Osteoblast (primary cell): ENCODE results near the gene DENND1A. TPM values are rescaled to one million over a fixed set of nuclear protein-coding genes. Genes with fewer than 3 reads are reported as not detected.

Experiments
- DNase-seq: peaks from one replicate; pipeline ENCODE4 v3.0.0; 2011; ENCODE audit warnings: low spot score, mixed read lengths; ENCODE audit not compliant: insufficient read length; ENCODE audit errors: missing footprints
- H2AFZ ChIP-seq: 2 replicates; pipeline ENCODE4 v1.6.0; 2011; ENCODE audit warnings: mild to moderate bottlenecking, low read length
- H3K27ac ChIP-seq: 2 replicates; pipeline ENCODE4 v1.5.1; 2011; ENCODE audit warnings: mild to moderate bottlenecking, low read depth, low read length, moderate library complexity
- H3K27me3 ChIP-seq: 2 replicates; pipeline ENCODE4 v1.6.0; 2012; ENCODE audit warnings: mild to moderate bottlenecking, control low read depth, inconsistent platforms, low read length, moderate library complexity; ENCODE audit not compliant: insufficient read depth
- H3K36me3 ChIP-seq: 2 replicates; pipeline ENCODE4 v1.5.1; 2011; ENCODE audit warnings: mild to moderate bottlenecking, low read length, control low read depth, moderate library complexity; ENCODE audit not compliant: insufficient read depth
- H3K4me1 ChIP-seq: 2 replicates; pipeline ENCODE4 v1.5.1; 2011; ENCODE audit warnings: mild to moderate bottlenecking, low read length, control low read depth, moderate library complexity; ENCODE audit not compliant: insufficient read depth
- H3K4me2 ChIP-seq: 2 replicates; pipeline ENCODE4 v1.6.0; 2011; ENCODE audit warnings: mild to moderate bottlenecking, low read length; ENCODE audit not compliant: insufficient read depth
- H3K4me3 ChIP-seq: fragments of 200-600 bp; sonication (generic); 3 replicates; pipeline ENCODE4 v1.5.1; 2012; ENCODE audit warnings: mild to moderate bottlenecking, low read length, inconsistent platforms; ENCODE audit not compliant: insufficient read depth
- H3K79me2 ChIP-seq: 2 replicates; pipeline ENCODE4 v1.6.0; 2012; ENCODE audit warnings: mild to moderate bottlenecking, low read length, control low read depth, inconsistent platforms; ENCODE audit not compliant: insufficient read depth
- H3K9me3 ChIP-seq: 2 replicates; pipeline ENCODE4 v1.5.1; 2011; ENCODE audit warnings: low read depth, low read length, control low read depth
- H4K20me1 ChIP-seq: 2 replicates; pipeline ENCODE4 v1.6.0; 2012; ENCODE audit warnings: mild to moderate bottlenecking, low read length, control low read depth; ENCODE audit not compliant: insufficient read depth
- total RNA-seq: library from RNA; depleted of rRNA; stranded (reverse); fragments of >200 nt; gene quantifications from 2 replicates; pipeline ENCODE4 v1.2.3, GENCODE V29; 2012
- TF ChIP-seq, protein P1 (sequence below): IDR thresholded peaks from 2 replicates; pipeline ENCODE4 v1.5.1; 2011; ENCODE audit warnings: mild to moderate bottlenecking, low read depth, low read length, moderate library complexity; ENCODE audit errors: extremely low read depth

The DENND1A gene
- total RNA-seq, 1 donor: 14.1 TPM

DNA sequence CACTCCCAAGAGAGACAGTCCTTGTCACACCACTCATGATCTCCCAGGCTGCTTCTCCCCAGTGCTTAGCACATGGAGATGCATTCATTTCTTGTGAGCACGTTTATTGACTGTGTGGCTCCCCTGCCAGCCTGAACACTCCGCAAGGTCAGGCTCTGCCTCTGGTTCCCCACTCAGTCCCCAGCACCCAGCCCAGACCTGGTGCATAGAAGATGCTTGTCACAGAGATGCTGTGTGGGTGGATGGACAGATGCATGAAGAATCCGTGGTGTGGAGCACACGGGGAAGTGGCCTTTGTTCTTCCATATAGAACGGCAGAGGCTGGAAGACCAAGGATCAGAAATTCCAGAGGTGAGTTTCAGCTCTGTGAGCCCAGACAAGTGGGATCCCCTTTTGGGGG is 587.7 kb downstream of the DENND1A start:
- no peak for DNase-seq

DNA sequence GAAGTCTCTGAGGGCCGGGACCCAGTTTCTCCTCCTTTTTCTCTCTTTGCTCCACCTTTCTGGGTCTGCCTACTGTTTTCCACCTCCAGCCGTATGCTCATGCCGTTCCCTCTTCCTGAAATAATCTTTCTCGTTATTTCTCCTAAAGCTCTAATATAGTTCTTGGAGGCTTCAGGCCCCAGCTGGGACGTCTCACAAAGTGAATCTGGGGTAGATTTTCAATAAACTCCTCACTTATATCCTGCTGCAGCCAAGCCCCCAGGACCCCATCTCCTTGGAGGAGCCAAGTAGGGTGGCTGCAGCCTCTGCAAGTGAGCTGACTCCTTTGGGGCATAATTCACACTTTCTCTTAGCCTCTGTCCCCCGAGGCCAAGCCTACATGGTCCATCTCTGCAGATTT is 588.1 kb downstream of the DENND1A start:
- TF ChIP-seq, protein P1, sequence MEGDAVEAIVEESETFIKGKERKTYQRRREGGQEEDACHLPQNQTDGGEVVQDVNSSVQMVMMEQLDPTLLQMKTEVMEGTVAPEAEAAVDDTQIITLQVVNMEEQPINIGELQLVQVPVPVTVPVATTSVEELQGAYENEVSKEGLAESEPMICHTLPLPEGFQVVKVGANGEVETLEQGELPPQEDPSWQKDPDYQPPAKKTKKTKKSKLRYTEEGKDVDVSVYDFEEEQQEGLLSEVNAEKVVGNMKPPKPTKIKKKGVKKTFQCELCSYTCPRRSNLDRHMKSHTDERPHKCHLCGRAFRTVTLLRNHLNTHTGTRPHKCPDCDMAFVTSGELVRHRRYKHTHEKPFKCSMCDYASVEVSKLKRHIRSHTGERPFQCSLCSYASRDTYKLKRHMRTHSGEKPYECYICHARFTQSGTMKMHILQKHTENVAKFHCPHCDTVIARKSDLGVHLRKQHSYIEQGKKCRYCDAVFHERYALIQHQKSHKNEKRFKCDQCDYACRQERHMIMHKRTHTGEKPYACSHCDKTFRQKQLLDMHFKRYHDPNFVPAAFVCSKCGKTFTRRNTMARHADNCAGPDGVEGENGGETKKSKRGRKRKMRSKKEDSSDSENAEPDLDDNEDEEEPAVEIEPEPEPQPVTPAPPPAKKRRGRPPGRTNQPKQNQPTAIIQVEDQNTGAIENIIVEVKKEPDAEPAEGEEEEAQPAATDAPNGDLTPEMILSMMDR: no peak
- H4K20me1 ChIP-seq: no peaks in the 10 kb centered on the region
- no peak overlapping the region for H3K4me3 ChIP-seq
- H3K27ac ChIP-seq: no peak overlapping the region
- H3K36me3 ChIP-seq: no peaks in the 10 kb centered on the region
- no peaks in the 10 kb centered on the region for H3K9me3 ChIP-seq
- DNase-seq: no peak
- no peaks in the 10 kb centered on the region for H3K4me1 ChIP-seq
- H3K27me3 ChIP-seq: no peaks in the 10 kb centered on the region
- no peak overlapping the region for H2AFZ ChIP-seq
- no peaks in the 10 kb centered on the region for H3K79me2 ChIP-seq
- no peak overlapping the region for H3K4me2 ChIP-seq

More for the DNA sequence above, 587.7 kb downstream of the DENND1A start:
- H3K4me2 ChIP-seq: no peak overlapping the region
- no peaks in the 10 kb centered on the region for H3K4me1 ChIP-seq
- no peak overlapping the region for H3K27ac ChIP-seq
- no peaks in the 10 kb centered on the region for H3K79me2 ChIP-seq
- no peaks in the 10 kb centered on the region for H3K9me3 ChIP-seq
- H4K20me1 ChIP-seq: no peaks in the 10 kb centered on the region
- H3K36me3 ChIP-seq: no peaks in the 10 kb centered on the region
- no peak overlapping the region for H2AFZ ChIP-seq
- H3K27me3 ChIP-seq: no peaks in the 10 kb centered on the region
- H3K4me3 ChIP-seq: no peak overlapping the region
- TF ChIP-seq, protein P1: no peak

DNA sequence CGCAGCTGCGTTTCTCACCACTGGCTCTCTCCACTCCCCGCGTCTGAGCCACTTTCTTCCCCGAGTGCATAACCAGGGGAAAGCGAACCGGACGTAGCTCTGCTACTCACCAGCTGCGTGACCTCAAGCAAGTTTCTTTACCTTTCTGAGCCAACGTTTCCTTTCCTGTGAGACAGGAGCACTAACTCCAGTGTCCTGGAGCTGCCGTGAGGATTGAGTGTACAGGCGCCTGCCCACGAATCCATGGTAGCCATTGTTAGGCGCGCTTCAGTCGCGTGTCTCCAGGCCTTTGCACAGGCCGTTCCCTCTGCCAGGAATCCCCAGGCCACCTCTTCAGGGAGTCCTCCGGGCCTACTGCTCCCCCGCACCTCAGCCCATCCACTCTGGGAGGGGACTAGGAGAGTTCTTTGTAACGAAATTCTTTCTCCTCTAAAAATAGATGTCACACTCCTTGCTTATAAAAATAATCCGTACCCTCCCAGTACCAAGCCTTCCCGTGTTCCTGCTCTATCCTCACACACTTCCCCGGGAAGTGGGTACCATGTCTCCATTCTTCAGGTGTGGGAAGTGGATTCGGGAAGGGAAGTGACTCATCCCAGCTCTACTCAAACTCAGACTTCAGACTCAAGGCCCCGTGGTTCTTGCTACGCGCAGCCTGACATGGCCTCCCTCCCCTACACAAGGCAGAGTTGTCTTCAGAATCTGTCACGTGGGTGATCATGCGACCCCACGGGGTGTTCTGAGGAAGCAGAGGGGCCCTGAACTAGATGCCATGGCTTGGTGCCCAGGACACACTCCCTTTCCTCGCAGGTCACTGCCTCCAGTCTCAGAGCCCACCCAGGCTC is 590.0 kb downstream of the DENND1A start:
- Histone ChIP-seq H3K36me3 (no peaks in the 10 kb centered on the region), H3K27me3 (no peaks in the 10 kb centered on the region), H3K27ac (no peak overlapping the region), H4K20me1 (no peaks in the 10 kb centered on the region), H3K9me3 (no peaks in the 10 kb centered on the region), H3K4me2 (peak overlapping the region; percentile 41), H3K4me1 (peaks cover 9% of the 10 kb centered on the region), H2AFZ (peak overlapping the region; percentile 55), H3K79me2 (no peaks in the 10 kb centered on the region), H3K4me3 (no peak overlapping the region)
- DNase-seq: peak; percentile 46
- TF ChIP-seq, protein P1: no peak
